MG63 (cell line): ENCODE results near the gene DNAH14. TPM values are rescaled to one million over a fixed set of nuclear protein-coding genes. Genes with fewer than 3 reads are reported as not detected.
"Not testable (repeated sequence)": the region's sequence is repeated elsewhere in the genome, so short reads cannot be mapped to it uniquely, and the experiment has no call there.

Source experiments
- DNase-seq: peaks from one replicate; pipeline ENCODE4 v3.0.0-alpha.2; 2020
- H3K27me3 ChIP-seq: fragments of 250-450 bp; sonication (Bioruptor Pico); 2 replicates; pipeline ENCODE4 v1.5.1; 2020; ENCODE audit warnings: mild to moderate bottlenecking, moderate library complexity
- H3K36me3 ChIP-seq: fragments of 250-450 bp; sonication (Bioruptor Pico); 2 replicates; pipeline ENCODE4 v1.5.1; 2020; ENCODE audit warnings: mild to moderate bottlenecking, moderate library complexity
- H3K4me3 ChIP-seq: fragments of 250-450 bp; sonication (Bioruptor Pico); 2 replicates; pipeline ENCODE4 v1.5.1; 2020; ENCODE audit warnings: mild to moderate bottlenecking, moderate library complexity
- H3K9me3 ChIP-seq: fragments of 250-450 bp; sonication (Bioruptor Pico); 2 replicates; pipeline ENCODE4 v1.5.1; 2020; ENCODE audit warnings: mild to moderate bottlenecking, moderate library complexity
- total RNA-seq: library from RNA; depleted of rRNA; stranded (reverse); fragments of >200 nt; shearing (Covaris generic); gene quantifications from 2 replicates; pipeline ENCODE4 v1.2.3, GENCODE V29; 2014; ENCODE audit warnings: low replicate concordance

Gene DNAH14
- total RNA-seq, 1 experiment from 2014 or later = 40.5 TPM

GRCh38 chr1:225321784-225322183 is 392.3 kb downstream of the DNAH14 start:
- no peaks in the 10 kb centered on the region for H3K9me3 ChIP-seq
- H3K4me3 ChIP-seq = no peak overlapping the region
- DNase-seq = no peak
- H3K27me3 ChIP-seq = peaks cover 3% of the 10 kb centered on the region; the same call in 1 of the 2 replicates
- no peaks in the 10 kb centered on the region for H3K36me3 ChIP-seq

- no peak overlapping the region for H3K4me3 ChIP-seq
- no peaks in the 10 kb centered on the region for H3K27me3 ChIP-seq
- H3K9me3 ChIP-seq = no peaks in the 10 kb centered on the region
- no peak for DNase-seq
- no peaks in the 10 kb centered on the region for H3K36me3 ChIP-seq
Observed at GRCh38 chr1:225329041-225329440, 399.6 kb downstream of the DNAH14 start.

- not testable (repeated sequence) for H3K36me3 ChIP-seq, DNase-seq, H3K9me3 ChIP-seq, H3K27me3 ChIP-seq, H3K4me3 ChIP-seq
Observed at GRCh38 chr1:225329996-225330395, 400.5 kb downstream of the DNAH14 start.

- Histone ChIP-seq H3K36me3 (no peaks in the 10 kb centered on the region), H3K27me3 (no peaks in the 10 kb centered on the region), H3K9me3 (no peaks in the 10 kb centered on the region), H3K4me3 (no peak overlapping the region)
- no peak for DNase-seq
Observed at GRCh38 chr1:225332686-225333085, 403.2 kb downstream of the DNAH14 start.

- DNase-seq, H3K4me3 ChIP-seq, H3K36me3 ChIP-seq, H3K27me3 ChIP-seq, H3K9me3 ChIP-seq: not testable (repeated sequence)
Observed at GRCh38 chr1:225335098-225335778, 405.8 kb downstream of the DNAH14 start.

GRCh38 chr1:225338545-225338944 is 409.1 kb downstream of the DNAH14 start:
- H3K4me3 ChIP-seq = no peak overlapping the region
- 0 out of 2 replicates have a peak, but pooled peaks cover 3% of the 10 kb centered on the region for H3K27me3 ChIP-seq
- no peaks in the 10 kb centered on the region for H3K9me3 ChIP-seq
- no peaks in the 10 kb centered on the region for H3K36me3 ChIP-seq
- DNase-seq = no peak

GRCh38 chr1:225341642-225342041 is 412.2 kb downstream of the DNAH14 start:
- Histone ChIP-seq H3K4me3 (no peak overlapping the region), H3K36me3 (no peaks in the 10 kb centered on the region), H3K9me3 (no peaks in the 10 kb centered on the region), H3K27me3 (peaks cover 10% of the 10 kb centered on the region; the same call in 1 of the 2 replicates)
- DNase-seq = no peak

GRCh38 chr1:225342695-225343094 is 413.2 kb downstream of the DNAH14 start:
- Histone ChIP-seq H3K36me3 (no peaks in the 10 kb centered on the region), H3K27me3 (peaks cover 10% of the 10 kb centered on the region; the same call in 1 of the 2 replicates), H3K4me3 (no peak overlapping the region), H3K9me3 (no peaks in the 10 kb centered on the region)
- no peak for DNase-seq

GRCh38 chr1:225343618-225344017 is 414.1 kb downstream of the DNAH14 start:
- Histone ChIP-seq H3K36me3 (no peaks in the 10 kb centered on the region), H3K9me3 (no peaks in the 10 kb centered on the region), H3K4me3 (no peak overlapping the region), H3K27me3 (peaks cover 10% of the 10 kb centered on the region; the same call in 1 of the 2 replicates)
- DNase-seq = no peak

- no peak overlapping the region for H3K4me3 ChIP-seq
- H3K27me3 ChIP-seq = peaks cover 13% of the 10 kb centered on the region
- no peaks in the 10 kb centered on the region for H3K9me3 ChIP-seq
- H3K36me3 ChIP-seq = no peaks in the 10 kb centered on the region
- no peak for DNase-seq
Observed at GRCh38 chr1:225347123-225347683, 417.7 kb downstream of the DNAH14 start.

GRCh38 chr1:225348400-225348799 is 418.9 kb downstream of the DNAH14 start:
- Histone ChIP-seq H3K9me3 (no peaks in the 10 kb centered on the region), H3K4me3 (no peak overlapping the region), H3K36me3 (no peaks in the 10 kb centered on the region), H3K27me3 (peaks cover 15% of the 10 kb centered on the region)
- DNase-seq = no peak

GRCh38 chr1:225349826-225350225 is 420.4 kb downstream of the DNAH14 start:
- no peak for DNase-seq
- Histone ChIP-seq H3K36me3 (no peaks in the 10 kb centered on the region), H3K27me3 (peaks cover 19% of the 10 kb centered on the region), H3K9me3 (no peaks in the 10 kb centered on the region), H3K4me3 (no peak overlapping the region)

- Histone ChIP-seq H3K9me3 (no peaks in the 10 kb centered on the region), H3K36me3 (no peaks in the 10 kb centered on the region), H3K4me3 (no peak overlapping the region), H3K27me3 (peaks cover 20% of the 10 kb centered on the region)
- no peak for DNase-seq
Observed at GRCh38 chr1:225350872-225351271, 421.4 kb downstream of the DNAH14 start.

- no peak overlapping the region for H3K4me3 ChIP-seq
- H3K36me3 ChIP-seq = no peaks in the 10 kb centered on the region
- no peaks in the 10 kb centered on the region for H3K9me3 ChIP-seq
- H3K27me3 ChIP-seq = peaks cover 29% of the 10 kb centered on the region
- DNase-seq = no peak
Observed at GRCh38 chr1:225354906-225355305, 425.4 kb downstream of the DNAH14 start.

- H3K4me3 ChIP-seq = no peak overlapping the region
- H3K9me3 ChIP-seq = no peaks in the 10 kb centered on the region
- DNase-seq = no peak
- H3K27me3 ChIP-seq = peaks cover 29% of the 10 kb centered on the region
- no peaks in the 10 kb centered on the region for H3K36me3 ChIP-seq
Observed at GRCh38 chr1:225355863-225356262, 426.4 kb downstream of the DNAH14 start.

GRCh38 chr1:225360119-225360518 is 430.6 kb downstream of the DNAH14 start:
- no peak for DNase-seq
- H3K36me3 ChIP-seq = no peaks in the 10 kb centered on the region
- no peaks in the 10 kb centered on the region for H3K9me3 ChIP-seq
- peaks cover 17% of the 10 kb centered on the region for H3K27me3 ChIP-seq
- no peak overlapping the region for H3K4me3 ChIP-seq

GRCh38 chr1:225361176-225361575 is 431.7 kb downstream of the DNAH14 start:
- H3K4me3 ChIP-seq = no peak overlapping the region
- H3K27me3 ChIP-seq = peaks cover 13% of the 10 kb centered on the region; the same call in 1 of the 2 replicates
- DNase-seq = no peak
- H3K36me3 ChIP-seq = no peaks in the 10 kb centered on the region
- no peaks in the 10 kb centered on the region for H3K9me3 ChIP-seq

- Histone ChIP-seq H3K4me3 (no peak overlapping the region), H3K9me3 (no peaks in the 10 kb centered on the region), H3K36me3 (no peaks in the 10 kb centered on the region), H3K27me3 (peaks cover under 1% of the 10 kb centered on the region; the same call in 1 of the 2 replicates)
- no peak for DNase-seq
Observed at GRCh38 chr1:225362805-225363204, 433.3 kb downstream of the DNAH14 start.
